Measurements from ENCODE around the gene SETBP1.
"Not testable (repeated sequence)": the region's sequence is repeated elsewhere in the genome, so short reads cannot be mapped to it uniquely, and the experiment has no call there.

Gene SETBP1

GRCh38 chr18:44796429-44797428 lies 116.0 kb downstream of the SETBP1 start:
- no peak for DNase-seq

DNA sequence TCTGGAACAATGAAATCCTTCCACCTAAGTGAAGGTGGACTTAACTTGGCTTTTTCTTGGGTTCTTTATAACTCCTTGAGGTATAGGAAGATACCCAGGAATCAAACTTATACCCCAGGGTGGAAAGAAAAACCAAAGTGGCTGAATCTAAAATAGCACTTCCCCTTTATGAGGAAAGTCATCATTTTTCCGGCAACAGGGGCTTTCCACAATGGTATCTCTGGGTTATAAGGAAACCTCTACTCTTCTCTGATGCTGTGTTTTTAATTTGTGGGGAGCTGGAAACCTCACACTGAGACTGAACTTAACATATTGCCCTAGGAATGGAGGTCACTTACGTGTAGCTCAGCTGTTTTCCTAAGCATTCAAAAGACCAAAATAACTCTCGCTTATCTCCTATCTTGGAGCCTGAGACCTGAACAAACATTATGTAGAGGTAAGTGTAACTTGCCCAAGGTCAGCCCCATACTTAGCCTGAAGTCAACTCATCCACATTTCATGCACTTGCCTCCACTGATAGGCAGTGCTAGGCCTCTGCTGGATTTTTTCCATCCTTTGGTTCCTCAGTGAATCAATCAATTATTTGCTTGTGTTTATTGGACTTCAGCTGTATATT lies 117.9 kb downstream of the SETBP1 start:
- no peak for DNase-seq

GRCh38 chr18:44799382-44799906 lies 118.8 kb downstream of the SETBP1 start:
- no peak for DNase-seq

DNA sequence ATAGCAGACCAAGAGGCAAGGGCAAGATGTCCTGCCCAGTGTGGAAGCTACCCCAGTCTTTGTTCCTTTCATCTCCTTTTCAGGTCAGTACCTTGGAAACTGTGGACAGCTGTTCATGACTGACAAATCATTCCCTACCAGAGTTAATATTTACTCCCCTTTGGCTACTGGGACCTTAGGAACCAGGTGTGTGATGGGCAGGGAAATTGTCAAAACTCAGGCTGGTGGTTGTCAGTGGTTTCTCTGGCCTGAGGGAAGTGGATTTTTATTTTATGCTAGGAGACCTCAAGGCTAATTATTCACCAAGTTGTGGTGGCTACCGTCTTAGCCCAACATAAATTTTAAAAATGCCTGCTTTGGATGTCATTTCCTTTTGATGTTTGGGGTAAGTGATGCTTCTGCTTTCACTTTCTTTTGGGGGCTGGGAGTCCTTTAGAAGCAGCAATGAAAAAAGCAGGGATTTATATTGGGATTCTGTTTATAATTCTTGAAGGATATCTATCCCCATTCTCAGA lies 119.3 kb downstream of the SETBP1 start:
- DNase-seq = no peak

GRCh38 chr18:44800766-44801165 lies 120.1 kb downstream of the SETBP1 start:
- not testable (repeated sequence) for DNase-seq

DNA sequence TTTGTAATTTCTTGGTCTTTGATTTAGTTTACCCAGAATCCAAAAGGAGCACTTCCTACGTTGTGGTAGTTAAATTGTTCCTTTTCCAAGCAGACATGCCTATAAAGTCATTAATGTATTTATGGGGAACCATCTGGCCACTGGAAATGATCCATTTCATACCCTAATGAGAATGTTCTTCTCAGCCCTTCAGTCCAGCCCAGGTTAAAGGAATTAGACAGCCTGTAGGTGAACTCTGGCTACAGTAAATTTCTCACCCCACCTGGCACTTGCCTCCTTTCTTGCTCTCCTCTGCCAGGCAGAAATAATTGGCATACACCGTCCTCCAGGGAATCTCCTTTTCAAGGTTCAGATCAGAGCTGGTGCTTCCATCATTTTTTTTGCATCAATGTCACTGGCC lies 121.1 kb downstream of the SETBP1 start:
- DNase-seq = no peak

GRCh38 chr18:44802508-44802907 lies 121.8 kb downstream of the SETBP1 start:
- DNase-seq = no peak

- DNase-seq = no peak
These were observed 122.4 kb downstream of the SETBP1 start for GRCh38 chr18:44803019-44803650.

- no peak for DNase-seq
These were observed 123.3 kb downstream of the SETBP1 start for GRCh38 chr18:44804033-44804432.

DNA sequence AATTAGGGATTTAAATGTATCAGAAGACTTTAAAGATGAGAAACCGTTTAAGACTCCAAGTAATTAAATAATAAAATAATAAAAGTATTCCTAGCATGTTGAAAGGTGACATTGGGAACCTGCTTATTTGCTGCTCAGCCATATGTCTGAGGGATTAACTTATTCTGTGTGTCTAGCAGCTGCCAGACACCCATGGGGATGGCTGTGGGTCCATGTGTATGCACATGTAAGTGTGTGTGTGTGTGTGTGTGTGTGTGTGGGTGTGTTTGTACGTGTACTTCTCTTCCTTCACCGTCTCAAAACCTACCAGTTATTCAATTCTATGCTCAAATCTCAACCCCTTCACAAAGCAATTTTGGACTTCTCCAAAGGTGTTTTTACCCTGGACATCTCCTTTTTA lies 124.5 kb downstream of the SETBP1 start:
- DNase-seq = no peak

DNA sequence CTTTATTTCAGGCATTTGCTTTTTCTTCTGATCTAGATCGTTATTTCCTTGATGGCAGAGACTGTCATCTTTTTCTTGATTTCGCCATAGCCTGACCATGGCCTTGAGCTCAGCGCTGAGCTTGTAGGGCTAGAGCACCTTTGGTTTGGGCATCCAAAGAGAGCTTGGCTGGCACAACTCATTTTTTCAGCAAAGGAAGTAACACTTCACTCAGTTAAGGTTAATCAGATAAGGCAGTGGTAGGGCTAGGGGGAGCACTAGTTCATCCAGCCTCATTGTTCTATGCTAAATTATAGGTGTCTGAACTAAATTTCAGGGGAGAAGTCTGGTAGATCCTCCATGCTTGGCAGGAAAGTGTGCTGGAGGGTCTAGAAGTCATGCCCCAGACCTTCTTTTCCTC lies 125.0 kb downstream of the SETBP1 start:
- no peak for DNase-seq

DNA sequence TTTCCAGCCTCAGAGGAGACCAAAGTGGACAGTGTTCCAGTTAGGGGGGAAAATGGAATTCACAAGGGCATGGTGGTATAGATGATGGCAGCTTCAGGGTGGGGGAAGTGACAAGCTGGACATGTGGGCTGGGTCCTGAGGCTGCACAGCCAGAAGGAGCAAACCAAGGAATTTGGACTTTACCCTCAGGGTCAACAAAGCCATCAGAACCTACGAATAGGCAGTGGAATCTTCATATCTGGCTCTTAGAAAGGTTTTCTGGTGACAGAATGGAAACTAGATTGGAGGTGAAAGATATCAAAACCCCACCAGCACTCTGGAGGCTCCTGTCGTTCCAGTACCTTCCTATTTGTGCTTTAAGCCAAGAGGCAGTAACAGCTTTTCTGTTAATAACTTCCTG lies 127.1 kb downstream of the SETBP1 start:
- no peak for DNase-seq

DNA sequence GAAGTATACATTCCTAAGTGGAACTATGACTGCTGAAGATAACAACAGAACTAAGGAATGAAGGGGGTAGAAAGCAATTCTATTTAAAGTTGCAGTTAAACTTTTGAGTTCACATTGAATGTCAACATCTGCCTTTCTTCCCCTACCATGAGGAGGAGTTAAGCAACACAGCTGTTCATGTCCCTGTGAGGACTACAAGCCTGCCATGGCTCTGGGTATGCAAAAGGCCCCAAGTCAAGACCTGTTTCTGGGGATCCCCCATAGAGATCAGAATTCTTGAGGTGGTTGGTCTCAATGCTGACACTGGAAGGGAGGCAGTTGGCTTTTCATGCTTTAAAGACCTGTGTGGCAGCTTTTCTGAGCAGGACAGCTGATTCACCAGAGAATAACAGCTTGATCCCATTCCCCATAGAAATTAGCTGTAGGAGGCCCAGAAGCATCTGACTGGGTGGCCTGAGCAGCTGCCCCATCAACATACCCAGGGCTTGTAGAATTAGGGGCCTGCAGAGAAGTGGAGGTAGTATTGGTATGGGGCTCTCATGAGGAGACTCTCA lies 131.0 kb downstream of the SETBP1 start:
- no peak for DNase-seq

- no peak for DNase-seq
These were observed 131.7 kb downstream of the SETBP1 start for GRCh38 chr18:44812426-44812825.

DNA sequence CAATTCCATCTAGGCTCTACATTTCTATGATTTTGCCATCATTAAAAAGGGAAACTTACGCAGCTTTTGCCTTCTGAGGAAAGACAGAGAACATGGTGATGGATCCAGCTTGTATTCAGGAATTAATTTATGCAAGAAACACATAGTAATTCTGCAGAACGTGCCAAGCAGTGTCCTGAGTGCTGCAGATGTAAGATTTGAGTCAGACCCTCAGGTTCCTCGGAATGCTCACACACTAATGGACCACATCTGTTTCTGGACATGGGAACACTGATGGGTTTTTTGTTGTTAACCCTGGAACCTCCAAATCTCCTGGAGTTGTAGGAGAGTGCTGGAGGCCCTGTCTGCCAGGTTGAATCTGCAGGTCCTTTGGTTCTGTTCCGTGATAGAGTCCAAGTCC lies 132.9 kb downstream of the SETBP1 start:
- no peak for DNase-seq

DNA sequence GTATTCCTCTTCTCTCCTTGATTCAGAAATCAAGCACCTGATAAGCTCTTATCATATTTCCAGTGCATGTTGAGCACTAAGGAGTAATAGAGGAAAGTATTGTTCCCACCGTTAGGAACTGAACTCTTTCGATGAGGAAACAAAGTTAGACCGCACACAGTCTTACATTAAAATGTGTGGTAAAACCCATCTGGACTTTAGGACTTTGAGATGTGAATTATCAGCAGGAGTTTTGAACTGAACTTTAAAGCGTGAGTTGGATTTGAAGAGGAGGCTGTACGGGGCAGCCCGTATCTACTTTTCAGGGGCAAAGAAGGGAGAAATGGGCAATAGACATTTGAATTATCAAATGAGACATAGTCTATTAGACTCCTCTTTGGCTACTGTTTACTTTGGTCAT lies 134.4 kb downstream of the SETBP1 start:
- no peak for DNase-seq

GRCh38 chr18:44816050-44816449 lies 135.4 kb downstream of the SETBP1 start:
- no peak for DNase-seq

DNA sequence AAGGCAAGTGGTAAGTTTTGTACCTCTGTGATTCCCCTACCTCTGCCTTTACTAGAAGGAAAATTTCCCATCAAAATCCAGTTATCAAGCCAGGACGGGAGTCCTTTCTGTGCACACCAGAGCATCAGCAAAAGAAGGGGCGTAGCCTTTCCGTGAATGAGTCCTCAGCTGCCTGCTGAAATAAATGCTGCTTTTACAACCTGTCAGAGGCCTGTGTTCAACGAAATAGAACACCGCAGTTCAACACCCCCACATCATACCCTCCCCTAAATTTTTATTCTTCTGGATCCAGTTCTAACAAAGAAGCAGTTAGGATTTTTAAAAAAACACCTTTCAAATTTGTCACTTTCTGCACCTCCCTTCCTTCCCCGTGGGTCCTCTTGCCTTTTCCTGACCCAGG lies 135.8 kb downstream of the SETBP1 start:
- no peak for DNase-seq

- no peak for DNase-seq
These were observed 137.3 kb downstream of the SETBP1 start for GRCh38 chr18:44817831-44818473.

- no peak for DNase-seq
These were observed 138.1 kb downstream of the SETBP1 start for GRCh38 chr18:44818668-44819403.

- DNase-seq = no peak
These were observed 139.3 kb downstream of the SETBP1 start for GRCh38 chr18:44819944-44820510.

All from GOT3 (cell line).